Left lung (tissue), 10 donors: ENCODE data around the gene NEUROD2. TPM values are rescaled to one million over a fixed set of nuclear protein-coding genes. Genes with fewer than 3 reads are reported as not detected.
A peak's percentile ranks its signal among the peaks of the same experiment; 100 is the strongest.

Experiments
- ATAC-seq: fragments of 200-7000 bp; cut with Tn5 transposase; one replicate; pipeline ENCODE4 v1.9.1; 2020; ENCODE audit warnings: moderate library complexity
- DNase-seq, 4 donors: peaks; one replicate each; pipeline ENCODE4 v3.0.0-alpha.2; 2013 to 2020
- H3K27ac ChIP-seq, 2 donors: fragments of 200-600 bp; sonication (generic) in 1 of 2; one replicate each; pipeline versions ENCODE4 v1.5.0 to v1.8.0; 2020 to 2021
- H3K27me3 ChIP-seq, 2 donors: fragments of 200-600 bp; sonication (generic) in 1 of 2; one replicate each; pipeline versions ENCODE4 v1.5.0 to v1.8.0; 2020 to 2021
- H3K36me3 ChIP-seq, 2 donors: fragments of 200-600 bp; sonication (generic) in 1 of 2; one replicate each; pipeline versions ENCODE4 v1.5.0 to v1.8.0; 2020 to 2021
- H3K4me1 ChIP-seq, 2 donors: fragments of 200-600 bp; one replicate each; pipeline ENCODE4 v1.8.0; 2021
- H3K4me3 ChIP-seq, 2 donors: fragments of 200-600 bp; sonication (generic) in 1 of 2; one replicate each; pipeline versions ENCODE4 v1.5.0 to v1.8.0; 2020 to 2021; ENCODE audit warnings: mild to moderate bottlenecking in 1 of 2
- H3K9me3 ChIP-seq, 2 donors: fragments of 200-600 bp; sonication (generic) in 1 of 2; one replicate each; pipeline versions ENCODE4 v1.5.0 to v1.8.0; 2020 to 2021
- intact Hi-C, 2 donors: fragments of 100-400 bp; cut with DNase I; formaldehyde crosslinking; loops; one replicate each; pipeline versions ENCODE4 v1.11.2 to v1.14.2; 2022
- polyA plus RNA-seq, 6 donors: library from polyadenylated mRNA; unstranded; fragments of 120-200 nt; gene quantifications; one replicate each; pipeline ENCODE4 v1.2.1, GENCODE V29; 2013; ENCODE audit not compliant: insufficient read length in 6 of 6
- total RNA-seq, 2 donors: library from RNA; stranded (reverse); fragmentation: NEBNext Ultra II Directional; extraction: Animal tissue kit (Norgen Biotek cat#: 25700); gene quantifications; one replicate each; pipeline ENCODE4 v1.2.1, GENCODE V29; 2021
- TF ChIP-seq, protein P1 (sequence below), 2 donors: fragments of 200-600 bp; sonication (generic) in 1 of 2; IDR thresholded peaks; one replicate each; pipeline versions ENCODE4 v1.5.0 to v1.8.0; 2021; ENCODE audit warnings: antibody characterized with exemption in 2 of 2
- donor health status: DM: no; HTN: yes; CAD: no.
- donor health status: DM: no; HTN: no; CAD: no.

The NEUROD2 gene
- total and polyA plus RNA-seq, 8 donors = 0.03 to 0.11 (median 0.08) TPM; not detected in 2

DNA sequence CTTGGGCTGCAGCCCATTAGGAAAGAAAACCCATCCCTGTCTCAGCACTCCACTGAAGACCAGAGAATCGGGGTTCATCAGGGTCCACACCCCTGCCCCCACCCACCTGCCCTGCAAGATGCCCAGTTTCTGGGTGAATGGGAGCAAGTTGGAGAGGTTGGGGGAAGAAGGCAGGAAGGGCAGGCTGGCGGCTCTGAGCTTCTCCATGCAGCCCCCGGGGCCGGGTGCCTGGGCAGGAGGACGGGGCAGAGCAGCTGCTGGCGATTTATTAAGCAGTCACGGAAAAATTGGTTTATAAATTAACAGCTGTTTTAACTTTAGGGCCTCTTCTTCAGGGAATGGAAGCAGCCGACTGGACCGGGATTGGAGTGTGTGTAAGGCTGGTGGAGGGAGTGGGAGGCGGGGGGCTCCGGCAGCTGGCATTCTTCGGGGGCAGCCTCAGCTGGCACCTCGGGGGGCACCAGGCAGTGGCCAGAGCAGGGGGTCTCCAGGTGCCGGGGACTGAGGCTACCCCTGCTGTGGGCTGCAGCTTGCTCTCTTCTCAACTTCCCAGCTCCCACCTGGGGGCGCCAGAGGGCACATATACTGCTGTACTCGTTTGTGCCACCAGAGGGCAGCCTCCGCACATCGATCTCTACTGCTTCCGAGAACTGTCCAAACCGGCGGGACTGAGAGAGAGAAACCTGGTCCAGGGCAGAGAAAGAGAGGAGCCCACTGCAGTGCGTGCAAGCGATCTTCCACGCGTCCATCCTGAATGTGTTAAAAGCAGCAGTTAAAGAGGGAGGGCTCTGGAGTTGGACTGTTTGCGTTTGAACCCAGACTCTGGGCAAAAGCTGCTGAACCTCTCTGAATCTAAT lies 14.0 kb upstream of the NEUROD2 start:
- intact Hi-C loops = loop anchor here in 1 of 2 donors (5.0 kb wide), 1 partner anchor 74 kb away; no protein-coding TSS in a partner anchor
- ATAC-seq (peak; percentile 88), DNase-seq (peak; percentile 83 to 96 (median 88))
- TF ChIP-seq, protein P1, sequence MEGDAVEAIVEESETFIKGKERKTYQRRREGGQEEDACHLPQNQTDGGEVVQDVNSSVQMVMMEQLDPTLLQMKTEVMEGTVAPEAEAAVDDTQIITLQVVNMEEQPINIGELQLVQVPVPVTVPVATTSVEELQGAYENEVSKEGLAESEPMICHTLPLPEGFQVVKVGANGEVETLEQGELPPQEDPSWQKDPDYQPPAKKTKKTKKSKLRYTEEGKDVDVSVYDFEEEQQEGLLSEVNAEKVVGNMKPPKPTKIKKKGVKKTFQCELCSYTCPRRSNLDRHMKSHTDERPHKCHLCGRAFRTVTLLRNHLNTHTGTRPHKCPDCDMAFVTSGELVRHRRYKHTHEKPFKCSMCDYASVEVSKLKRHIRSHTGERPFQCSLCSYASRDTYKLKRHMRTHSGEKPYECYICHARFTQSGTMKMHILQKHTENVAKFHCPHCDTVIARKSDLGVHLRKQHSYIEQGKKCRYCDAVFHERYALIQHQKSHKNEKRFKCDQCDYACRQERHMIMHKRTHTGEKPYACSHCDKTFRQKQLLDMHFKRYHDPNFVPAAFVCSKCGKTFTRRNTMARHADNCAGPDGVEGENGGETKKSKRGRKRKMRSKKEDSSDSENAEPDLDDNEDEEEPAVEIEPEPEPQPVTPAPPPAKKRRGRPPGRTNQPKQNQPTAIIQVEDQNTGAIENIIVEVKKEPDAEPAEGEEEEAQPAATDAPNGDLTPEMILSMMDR (IDR thresholded peaks at IDR 0.05) = peak; percentile 99 to 100
- H3K4me3 ChIP-seq = no peak overlapping the region
- peaks cover 0 to 35% of the 10 kb centered on the region in 2 donors for H3K4me1 ChIP-seq
- peak overlapping the region in 1 of 2 donors; percentile 8 for H3K27ac ChIP-seq
- peaks cover 5 to 62% of the 10 kb centered on the region in 2 donors for H3K27me3 ChIP-seq
- no peaks in the 10 kb centered on the region for H3K9me3 ChIP-seq
- no peaks in the 10 kb centered on the region for H3K36me3 ChIP-seq

DNA sequence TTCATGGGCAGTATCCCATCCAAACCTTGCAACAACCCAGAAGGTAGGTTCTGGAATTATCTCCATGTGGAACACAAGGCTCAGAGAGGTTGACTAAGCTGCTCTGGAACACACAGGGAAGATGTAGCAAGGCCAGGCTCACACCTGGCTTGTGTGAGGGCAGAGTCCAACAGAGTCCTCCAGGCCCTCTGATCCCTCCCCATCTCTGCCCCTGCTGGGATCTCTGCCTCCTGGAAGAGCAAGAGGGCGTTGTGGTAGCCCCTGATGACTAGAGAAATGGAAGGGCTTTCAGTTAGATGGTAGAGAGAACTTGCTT lies 12.0 kb upstream of the NEUROD2 start:
- ATAC-seq = no peak
- H3K4me1 ChIP-seq = peaks cover 0 to 31% of the 10 kb centered on the region in 2 donors
- H3K4me3 ChIP-seq = no peak overlapping the region
- TF ChIP-seq, protein P1 (IDR thresholded peaks at IDR 0.05) = no peak
- peaks cover 0 to 61% of the 10 kb centered on the region in 2 donors for H3K27me3 ChIP-seq
- no peak for DNase-seq
- no peaks in the 10 kb centered on the region for H3K36me3 ChIP-seq
- no peaks in the 10 kb centered on the region for H3K9me3 ChIP-seq
- H3K27ac ChIP-seq = no peak overlapping the region
- intact Hi-C loops = loop anchor here in 1 of 2 donors (5.0 kb wide), 1 partner anchor 72 kb away; no protein-coding TSS in a partner anchor

DNA sequence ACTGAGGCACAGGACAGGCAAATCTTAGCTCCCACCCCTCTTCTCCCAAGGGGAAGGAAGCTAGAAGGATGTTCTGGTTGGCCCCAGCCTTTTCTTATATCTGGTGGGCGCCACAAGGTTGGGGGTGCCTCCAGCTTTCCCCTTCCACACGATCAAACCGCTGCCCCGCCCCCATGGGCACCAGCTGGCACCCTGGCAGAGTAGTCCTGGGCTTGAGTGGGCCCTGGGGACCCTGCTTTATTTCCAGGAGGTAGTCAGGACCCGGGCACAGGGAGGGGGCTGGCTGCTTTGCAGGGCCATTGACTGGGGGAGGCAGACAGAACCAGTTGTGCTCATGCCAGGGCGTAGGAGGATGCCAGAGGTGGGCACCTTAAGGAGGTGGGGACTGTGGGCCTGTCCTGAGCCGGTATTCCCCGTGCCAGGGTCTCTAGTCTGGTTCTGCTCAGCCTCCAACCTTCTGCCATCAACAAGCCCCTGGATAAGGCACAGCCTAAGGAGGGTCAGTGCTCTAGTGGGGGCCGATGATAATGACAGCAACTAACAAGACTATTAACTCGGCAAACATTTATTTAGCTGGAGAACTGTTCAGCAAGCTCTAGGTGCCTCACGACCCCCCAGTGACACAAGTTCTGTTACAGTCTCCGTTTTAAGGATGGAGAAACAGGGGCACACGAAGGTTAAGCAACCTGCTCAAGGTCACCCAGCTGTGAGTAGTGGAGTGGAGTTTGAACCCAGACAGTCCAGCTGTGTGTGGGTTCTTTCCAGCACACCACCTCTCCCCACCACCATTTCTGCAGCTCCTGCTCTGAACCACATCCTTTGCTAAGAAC lies 11.5 kb upstream of the NEUROD2 start:
- peaks cover 0 to 63% of the 10 kb centered on the region in 2 donors for H3K27me3 ChIP-seq
- ATAC-seq = no peak
- no peak overlapping the region for H3K27ac ChIP-seq
- DNase-seq = no peak
- no peaks in the 10 kb centered on the region for H3K9me3 ChIP-seq
- no peaks in the 10 kb centered on the region for H3K36me3 ChIP-seq
- intact Hi-C loops = no loop called here
- H3K4me1 ChIP-seq = peaks cover 0 to 31% of the 10 kb centered on the region in 2 donors
- TF ChIP-seq, protein P1 (IDR thresholded peaks at IDR 0.05) = no peak
- peak overlapping the region; percentile 35 to 43 for H3K4me3 ChIP-seq

DNA sequence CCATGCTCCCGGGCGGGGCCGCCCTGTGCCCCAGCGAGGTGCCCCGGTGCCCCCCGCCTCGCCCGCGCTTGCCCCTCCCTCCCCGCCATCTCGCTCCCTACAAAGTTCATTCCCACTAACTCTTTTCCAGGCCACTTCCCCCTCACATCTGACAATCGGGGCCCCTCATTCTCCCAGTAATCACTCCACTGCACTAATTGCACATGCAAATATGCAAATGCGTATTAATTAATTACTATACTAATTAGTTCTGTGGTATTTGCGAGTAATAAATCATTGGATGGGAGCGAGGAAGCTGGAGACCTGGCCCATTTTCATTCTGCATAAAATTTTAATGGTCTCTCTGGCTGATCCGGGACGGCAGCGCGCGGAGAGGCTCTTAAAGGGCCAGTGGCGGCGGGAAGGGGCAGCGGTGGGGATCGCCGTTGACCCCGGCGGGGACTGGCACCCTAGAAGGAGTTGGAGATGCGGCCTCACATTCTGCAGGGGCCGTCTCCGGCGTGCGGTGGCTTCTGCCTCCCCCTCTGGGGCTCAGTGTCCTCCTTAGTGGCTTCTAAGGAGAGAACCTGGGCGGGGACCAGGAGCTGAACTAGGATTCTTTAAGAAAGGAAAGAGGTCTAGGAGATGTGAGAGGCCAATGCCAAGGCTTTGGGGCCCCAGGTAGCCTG lies 10.7 kb upstream of the NEUROD2 start:
- Histone ChIP-seq H3K9me3 (no peaks in the 10 kb centered on the region), H3K4me3 (peak overlapping the region; percentile 35 to 43), H3K36me3 (no peaks in the 10 kb centered on the region), H3K27ac (peak overlapping the region in 1 of 2 donors; percentile 60), H3K4me1 (peaks cover 0 to 26% of the 10 kb centered on the region in 2 donors), H3K27me3 (peaks cover 0 to 71% of the 10 kb centered on the region in 2 donors)
- ATAC-seq (peak; percentile 11), DNase-seq (no peak)
- intact Hi-C loops = no loop called here
- TF ChIP-seq, protein P1 (IDR thresholded peaks at IDR 0.05) = no peak
